Activated CD4-positive, alpha-beta T cell treated with anti-CD3 and anti-CD28 coated beads, Interleukin-2, amount 50 U/mL, for 4 hours (primary cell): ENCODE results near the gene ARL14.
"Not testable (repeated sequence)": the region's sequence is repeated elsewhere in the genome, so short reads cannot be mapped to it uniquely, and the experiment has no call there.

Source experiments
- DNase-seq, 2 experiments: peaks; one replicate each; pipeline ENCODE4 v3.0.0-alpha.2; 2020

ARL14 gene

GRCh38 chr3:160678292-160678842, 1.4 kb downstream of the ARL14 start:
- no peak for DNase-seq

DNA sequence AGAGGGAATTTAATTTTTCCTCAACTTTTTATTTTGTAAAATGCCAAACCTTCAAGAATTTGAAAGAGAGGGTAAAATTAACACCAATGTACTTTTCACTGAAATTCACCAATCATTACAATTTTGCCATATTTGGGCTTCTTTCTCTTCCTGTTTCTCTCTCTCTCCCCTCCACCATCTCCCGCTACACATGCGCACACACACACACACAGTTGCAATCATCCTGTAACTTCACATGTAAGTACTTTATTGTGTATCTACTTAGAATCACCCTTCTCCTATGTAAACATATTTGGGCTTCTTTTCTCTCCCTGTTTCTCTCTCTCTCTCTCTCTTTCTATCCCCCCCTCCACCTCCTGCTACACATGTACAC, 7.4 kb downstream of the ARL14 start:
- no peak for DNase-seq

DNA sequence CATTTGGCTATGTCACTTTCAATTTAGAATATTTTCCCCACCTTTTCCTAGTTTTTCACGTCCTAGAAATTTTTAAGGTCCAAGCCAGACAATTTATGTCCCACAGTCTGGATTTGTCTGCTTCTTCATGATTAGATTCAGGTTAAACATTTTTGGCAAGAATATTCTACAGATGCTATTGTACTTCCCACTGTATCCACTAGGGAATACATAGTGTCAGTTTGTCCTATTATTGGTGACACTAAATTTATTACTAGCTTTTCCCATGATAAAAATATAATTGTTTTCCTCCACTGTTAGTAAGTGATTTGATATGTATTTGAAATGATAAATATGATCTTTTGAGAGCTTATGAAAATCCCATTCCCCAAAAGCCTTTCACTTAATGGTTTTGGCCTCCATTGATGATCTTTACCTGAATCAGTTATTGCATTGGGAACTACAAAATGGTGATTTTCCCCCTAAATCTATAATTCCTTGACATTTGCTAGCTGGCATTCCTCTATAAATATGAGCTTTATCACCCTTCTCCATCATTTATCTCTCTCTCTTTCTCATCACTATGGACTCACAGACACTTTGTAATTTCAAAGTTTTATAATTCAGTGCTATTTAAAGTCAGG, 8.3 kb downstream of the ARL14 start:
- no peak for DNase-seq

DNA sequence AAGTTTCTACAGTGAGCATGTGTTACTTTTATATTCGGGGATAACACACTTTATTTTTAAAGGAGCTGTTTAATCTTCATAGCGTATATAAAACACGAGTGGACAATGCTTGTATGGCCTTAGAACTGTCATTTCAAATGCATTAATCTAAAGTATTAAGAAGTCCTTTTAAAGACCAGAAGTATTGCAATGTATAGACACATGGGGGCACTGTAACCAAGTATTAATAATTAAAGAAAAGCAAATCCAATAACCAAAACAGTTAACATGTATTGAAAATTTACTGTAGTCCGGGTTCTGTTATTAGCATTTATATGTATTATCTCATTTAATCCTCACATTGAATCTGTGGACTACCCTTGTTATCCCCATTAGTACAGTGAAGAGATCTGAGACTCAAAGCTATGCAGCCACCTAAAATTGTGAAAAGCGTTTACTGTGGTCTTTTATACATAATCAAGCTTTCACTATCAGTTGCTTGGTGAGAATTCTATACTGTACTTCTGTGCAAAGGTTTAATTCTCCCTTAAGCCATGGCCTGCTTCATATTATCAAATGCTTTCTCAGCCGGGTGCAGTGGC, 10.1 kb downstream of the ARL14 start:
- no peak for DNase-seq

DNA sequence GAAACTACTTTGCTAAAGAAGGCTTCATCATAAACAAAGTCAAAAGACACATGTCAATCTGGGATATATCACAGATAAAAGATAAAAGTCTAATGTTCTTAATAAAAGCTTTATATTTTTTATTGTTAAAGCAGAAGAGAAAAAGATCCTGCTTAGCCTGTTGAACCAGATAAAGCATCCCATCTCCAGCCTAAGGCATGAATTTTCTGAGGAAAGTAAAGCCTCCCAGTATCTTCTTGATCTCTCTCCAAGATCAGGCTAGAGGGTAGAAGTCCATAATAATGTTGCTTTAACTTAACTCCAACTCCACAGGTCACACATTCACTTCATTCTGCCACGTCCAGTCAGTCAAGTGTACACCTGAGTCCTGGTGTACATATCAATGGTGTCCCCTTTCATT, 14.2 kb downstream of the ARL14 start:
- DNase-seq: no peak

DNA sequence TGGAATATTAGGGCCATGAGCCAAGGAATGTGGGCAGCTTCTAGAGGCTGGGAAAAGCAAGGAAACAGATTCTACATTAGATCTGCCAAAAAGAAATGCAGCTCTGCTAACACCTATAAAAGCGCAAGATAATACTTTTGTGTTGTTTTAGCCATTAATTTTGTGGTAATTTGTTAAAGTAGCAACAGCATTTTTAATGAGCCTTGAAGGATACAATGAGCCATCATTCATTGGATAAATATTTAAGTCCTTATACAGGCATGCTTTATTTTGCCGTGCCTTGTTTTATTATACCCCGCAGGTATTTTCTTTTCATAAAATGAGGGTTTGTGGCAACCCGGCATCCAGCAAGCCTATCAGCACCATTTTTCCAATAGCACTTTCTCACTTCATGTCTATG, 15.0 kb downstream of the ARL14 start:
- no peak for DNase-seq

- DNase-seq: no peak
These were observed 16.2 kb downstream of the ARL14 start for GRCh38 chr3:160693191-160693590.

GRCh38 chr3:160694345-160694744, 17.4 kb downstream of the ARL14 start:
- no peak for DNase-seq

- no peak for DNase-seq
These were observed 18.0 kb downstream of the ARL14 start for GRCh38 chr3:160695003-160695402.

GRCh38 chr3:160695915-160696327, 19.0 kb downstream of the ARL14 start:
- no peak for DNase-seq

DNA sequence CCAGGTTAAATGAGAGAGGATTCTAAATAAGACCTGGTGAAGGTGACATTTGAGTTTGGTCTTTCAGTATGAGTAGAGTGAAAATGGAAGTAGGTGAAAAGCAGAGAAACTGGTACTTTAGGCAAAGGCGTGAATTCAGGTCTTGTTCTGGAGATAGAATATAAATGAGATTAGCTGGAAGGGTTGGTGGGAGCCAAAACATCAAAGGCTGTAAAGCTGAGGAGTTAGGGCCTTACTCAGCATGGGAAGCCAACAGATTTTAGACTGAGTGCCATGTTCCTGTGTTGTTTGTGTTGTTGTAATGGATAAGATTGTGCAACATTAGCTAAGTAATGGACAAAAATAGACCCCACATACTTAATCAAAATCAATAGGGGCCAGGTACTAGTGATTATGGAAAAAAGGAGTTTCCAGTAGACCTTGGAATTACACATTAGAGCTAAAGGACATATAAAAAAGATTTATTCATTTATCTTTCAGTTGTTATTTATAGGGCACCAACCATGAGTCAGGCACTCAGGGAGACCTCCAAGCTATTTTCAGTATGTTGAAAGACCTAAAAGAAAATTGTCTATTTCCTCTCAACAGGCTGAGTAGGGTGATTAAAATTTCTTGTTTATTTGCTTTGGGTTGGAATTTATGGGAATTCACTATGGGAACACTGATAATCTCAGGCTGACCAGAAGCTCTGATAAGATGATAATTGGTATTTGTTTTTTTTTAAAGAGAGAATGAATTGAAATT, 20.8 kb downstream of the ARL14 start:
- no peak for DNase-seq

DNA sequence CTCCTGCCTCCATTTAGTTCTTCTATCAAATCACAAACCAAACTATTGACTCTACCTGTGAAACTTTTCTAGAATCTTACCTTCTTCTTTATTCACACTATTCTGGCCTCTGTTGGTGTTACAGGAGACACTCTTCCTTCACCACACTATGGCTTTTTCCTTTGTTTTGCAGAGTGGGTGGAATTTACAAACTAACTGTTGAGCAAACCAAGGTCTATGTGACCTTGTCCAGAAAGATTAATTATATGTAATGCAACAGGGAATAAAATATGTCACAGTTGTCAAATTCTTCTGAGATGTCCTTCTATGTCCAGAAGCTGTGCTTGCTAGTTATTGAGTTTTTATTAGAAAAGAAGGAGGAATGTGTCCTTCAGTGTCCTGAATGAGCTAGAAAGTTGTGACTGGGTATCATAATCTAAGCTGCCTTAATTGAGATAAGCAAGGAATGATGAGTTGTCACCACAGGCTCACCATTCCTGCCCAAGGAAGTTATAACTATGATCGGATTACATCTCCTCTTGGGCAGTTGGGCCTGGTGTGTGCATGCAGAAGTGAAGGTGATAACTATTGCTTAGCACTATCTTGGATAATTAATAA, 21.7 kb downstream of the ARL14 start:
- DNase-seq: no peak

DNA sequence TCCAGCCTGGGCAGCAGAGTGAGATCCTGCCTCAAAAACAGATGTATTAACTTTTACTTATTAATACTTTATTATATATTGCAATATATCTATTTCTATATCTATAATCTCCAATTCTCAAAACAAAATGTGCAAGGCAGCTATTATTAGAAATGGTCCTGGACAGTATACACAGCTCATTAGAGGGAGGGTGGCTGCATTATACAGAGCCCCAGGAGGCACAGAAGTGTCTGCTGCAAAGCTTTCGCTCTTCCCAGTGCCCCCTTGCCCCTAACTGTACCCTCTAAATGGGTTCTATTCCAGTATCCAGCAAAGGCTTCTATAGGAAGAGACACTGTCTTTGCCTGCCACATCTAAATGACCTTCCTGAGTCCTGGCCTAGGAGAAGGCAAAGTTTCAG, 24.5 kb downstream of the ARL14 start:
- DNase-seq: no peak

DNA sequence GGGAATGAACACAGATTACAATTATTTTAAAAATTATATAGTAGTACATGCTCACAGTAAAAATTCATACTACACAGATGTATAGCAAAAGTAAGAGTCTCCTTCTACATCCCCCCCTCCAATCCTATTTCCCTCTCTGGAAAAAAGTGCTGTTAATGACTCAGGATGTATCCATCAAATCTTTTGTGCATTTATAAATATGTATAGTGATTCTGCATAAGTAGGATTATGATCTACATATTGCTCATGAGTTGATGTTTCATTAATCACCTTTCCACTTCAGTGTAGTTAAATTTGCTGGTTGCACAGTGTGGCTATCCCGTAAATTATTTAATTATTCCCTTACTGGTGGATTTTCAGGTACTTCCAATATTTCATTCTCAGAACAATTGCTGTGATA, 25.3 kb downstream of the ARL14 start:
- DNase-seq: no peak

DNA sequence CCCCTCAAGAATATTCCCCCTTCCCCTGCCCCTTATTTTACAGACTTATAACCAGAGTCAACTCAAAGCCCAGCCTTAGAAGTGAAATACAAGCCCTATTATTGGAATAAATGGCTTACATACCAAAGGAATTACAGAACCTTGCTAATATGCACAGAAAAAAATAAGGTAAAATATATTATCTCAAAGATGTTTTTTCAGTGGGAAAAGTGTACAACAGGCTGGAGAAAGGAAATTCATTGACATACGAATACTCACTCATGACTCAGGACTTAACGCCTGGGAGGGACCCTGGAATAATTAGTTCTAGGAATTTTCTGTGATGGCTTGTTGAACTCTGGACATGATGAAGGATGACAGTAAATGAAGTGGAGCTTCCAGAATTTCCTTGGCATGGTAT, 27.0 kb downstream of the ARL14 start:
- no peak for DNase-seq

DNA sequence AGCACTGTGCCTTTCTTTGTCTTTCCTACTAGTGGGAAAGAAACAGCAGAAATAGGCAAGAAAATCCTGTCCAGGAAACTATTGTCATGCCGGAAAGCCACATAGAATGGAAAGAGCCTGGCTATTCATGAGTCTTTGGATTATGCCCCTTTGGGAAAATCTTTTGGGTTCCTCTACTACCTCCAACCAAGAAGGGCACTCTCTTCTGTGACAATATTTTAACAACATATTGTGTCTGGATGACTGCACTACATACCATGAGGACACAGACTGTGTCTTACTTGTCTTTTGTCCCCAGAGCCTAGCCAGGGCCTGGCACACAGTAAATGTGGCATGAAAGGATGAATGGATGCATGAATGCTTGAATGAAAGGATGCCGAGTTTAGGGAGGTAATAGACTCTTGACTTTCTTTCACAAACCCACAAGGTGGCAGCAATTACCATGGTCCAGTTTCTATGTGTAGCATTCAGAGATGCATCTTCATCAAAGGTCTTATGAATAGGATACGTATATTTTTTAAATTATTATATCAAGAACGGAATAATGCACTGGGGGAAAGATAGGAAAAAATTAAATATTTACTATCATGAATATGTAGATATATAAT, 30.3 kb downstream of the ARL14 start:
- peak in 1 of 2 experiments; percentile 8 for DNase-seq

GRCh38 chr3:160709477-160710182, 32.7 kb downstream of the ARL14 start:
- no peak for DNase-seq

GRCh38 chr3:160713144-160713543, 36.2 kb downstream of the ARL14 start:
- not testable (repeated sequence) for DNase-seq

- DNase-seq: no peak
These were observed 42.8 kb downstream of the ARL14 start for GRCh38 chr3:160719710-160720109.

GRCh38 chr3:160720123-160720746, 43.3 kb downstream of the ARL14 start:
- no peak for DNase-seq

- no peak for DNase-seq
These were observed 45.4 kb downstream of the ARL14 start for GRCh38 chr3:160722331-160722730.

DNA sequence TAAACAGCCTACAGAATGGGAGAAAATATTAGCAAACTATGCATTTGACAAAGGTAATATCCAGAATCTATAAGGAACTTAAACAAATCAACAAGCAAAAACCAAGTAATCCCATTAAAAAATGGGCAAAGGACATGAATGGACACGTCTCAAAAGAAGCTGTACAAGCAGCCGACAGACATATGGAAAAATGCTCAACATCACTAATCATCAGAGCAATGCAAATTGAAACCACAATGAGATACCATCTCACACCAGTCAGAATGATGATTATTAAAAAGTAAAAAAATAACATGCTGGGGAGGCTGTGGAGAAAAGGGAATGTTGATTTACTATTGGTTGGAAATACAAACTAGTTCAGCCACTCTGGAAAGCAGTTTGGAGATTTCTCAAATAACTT, 48.4 kb downstream of the ARL14 start:
- no peak for DNase-seq
